Astrocyte (in vitro differentiated cells and primary cell): ENCODE results near the gene NDUFS7. TPM values are rescaled to one million over a fixed set of nuclear protein-coding genes. Genes with fewer than 3 reads are reported as not detected.
A peak's percentile ranks its signal among the peaks of the same experiment; 100 is the strongest.

Experiments
- DNase-seq: peaks from one replicate; pipeline ENCODE4 v3.0.0-alpha.2; 2010; ENCODE audit warnings: low read depth
- FAIRE-seq: peaks from 2 replicates; lab custom pipeline; 2011; peaks lifted over from hg19 to GRCh38; lab: Jason Lieb, UNC
- H2AFZ ChIP-seq: 2 replicates; pipeline ENCODE4 v1.6.0; 2012; ENCODE audit warnings: low read depth, low read length, inconsistent platforms
- H3K27ac ChIP-seq: 2 replicates; pipeline ENCODE4 v1.5.1; 2011; ENCODE audit warnings: low read depth, low read length, inconsistent platforms
- H3K27me3 ChIP-seq: 2 replicates; pipeline ENCODE4 v1.6.0; 2011; ENCODE audit warnings: low read length, inconsistent platforms; ENCODE audit not compliant: insufficient read depth
- H3K36me3 ChIP-seq: 2 replicates; pipeline ENCODE4 v1.5.1; 2011; ENCODE audit warnings: low read length, inconsistent platforms; ENCODE audit not compliant: insufficient read depth
- H3K4me1 ChIP-seq: 2 replicates; pipeline ENCODE4 v1.5.1; 2011; ENCODE audit warnings: low read length, inconsistent platforms; ENCODE audit not compliant: insufficient read depth
- H3K4me2 ChIP-seq: 2 replicates; pipeline ENCODE4 v1.6.0; 2012; ENCODE audit warnings: low read length, inconsistent platforms
- H3K4me3 ChIP-seq: 2 replicates; pipeline ENCODE4 v1.5.1; 2011; ENCODE audit warnings: low read depth, mild to moderate bottlenecking, low read length, inconsistent platforms; ENCODE audit not compliant: insufficient read depth
- H3K79me2 ChIP-seq: 2 replicates; pipeline ENCODE4 v1.6.0; 2012; ENCODE audit warnings: mild to moderate bottlenecking, low read length, inconsistent platforms; ENCODE audit not compliant: insufficient read depth
- H3K9ac ChIP-seq: 2 replicates; pipeline ENCODE4 v1.6.0; 2012; ENCODE audit warnings: mild to moderate bottlenecking, low read length, inconsistent platforms
- H3K9me3 ChIP-seq: 2 replicates; pipeline ENCODE4 v1.5.1; 2012; ENCODE audit warnings: low read depth, mild to moderate bottlenecking, low read length, inconsistent platforms; ENCODE audit not compliant: insufficient read depth
- H4K20me1 ChIP-seq: 2 replicates; pipeline ENCODE4 v1.6.0; 2012; ENCODE audit warnings: low read length, inconsistent platforms; ENCODE audit not compliant: insufficient read depth
- H3K27ac Mint-ChIP-seq: one replicate; pipeline ENCODE4 v1.8.0; 2021; ENCODE audit warnings: mild to moderate bottlenecking, mixed read lengths; ENCODE audit not compliant: unreplicated experiment
- H3K27me3 Mint-ChIP-seq: one replicate; pipeline ENCODE4 v1.8.0; 2021; ENCODE audit warnings: low read depth, mixed read lengths; ENCODE audit not compliant: unreplicated experiment
- H3K36me3 Mint-ChIP-seq: one replicate; pipeline ENCODE4 v1.8.0; 2021; ENCODE audit warnings: low read depth, mixed read lengths; ENCODE audit not compliant: unreplicated experiment
- H3K4me1 Mint-ChIP-seq: one replicate; pipeline ENCODE4 v1.8.0; 2021; ENCODE audit warnings: low read depth, mixed read lengths; ENCODE audit not compliant: unreplicated experiment
- H3K4me3 Mint-ChIP-seq: one replicate; pipeline ENCODE4 v1.8.0; 2021; ENCODE audit warnings: mild to moderate bottlenecking, moderate library complexity, mixed read lengths; ENCODE audit not compliant: unreplicated experiment
- H3K9me3 Mint-ChIP-seq: one replicate; pipeline ENCODE4 v1.8.0; 2021; ENCODE audit warnings: mild to moderate bottlenecking, mixed read lengths; ENCODE audit not compliant: unreplicated experiment
- CTCF ChIP-seq: IDR thresholded peaks from 2 replicates; pipeline ENCODE4 v1.5.1; 2011; ENCODE audit warnings: low read depth, mild to moderate bottlenecking, inconsistent platforms, low read length, moderate library complexity; ENCODE audit not compliant: insufficient read depth
- EZH2 ChIP-seq: IDR thresholded peaks from 2 replicates; pipeline ENCODE4 v1.6.1; 2012; ENCODE audit warnings: mild to moderate bottlenecking, low read length, inconsistent platforms; ENCODE audit not compliant: insufficient read depth
- total RNA-seq: library from RNA; stranded (reverse); gene quantifications from 2 replicates; pipeline ENCODE4 v1.2.1, GENCODE V29; 2021

Gene NDUFS7
- total RNA-seq, 1 donor from 2014 or later = 64.0 TPM

DNA sequence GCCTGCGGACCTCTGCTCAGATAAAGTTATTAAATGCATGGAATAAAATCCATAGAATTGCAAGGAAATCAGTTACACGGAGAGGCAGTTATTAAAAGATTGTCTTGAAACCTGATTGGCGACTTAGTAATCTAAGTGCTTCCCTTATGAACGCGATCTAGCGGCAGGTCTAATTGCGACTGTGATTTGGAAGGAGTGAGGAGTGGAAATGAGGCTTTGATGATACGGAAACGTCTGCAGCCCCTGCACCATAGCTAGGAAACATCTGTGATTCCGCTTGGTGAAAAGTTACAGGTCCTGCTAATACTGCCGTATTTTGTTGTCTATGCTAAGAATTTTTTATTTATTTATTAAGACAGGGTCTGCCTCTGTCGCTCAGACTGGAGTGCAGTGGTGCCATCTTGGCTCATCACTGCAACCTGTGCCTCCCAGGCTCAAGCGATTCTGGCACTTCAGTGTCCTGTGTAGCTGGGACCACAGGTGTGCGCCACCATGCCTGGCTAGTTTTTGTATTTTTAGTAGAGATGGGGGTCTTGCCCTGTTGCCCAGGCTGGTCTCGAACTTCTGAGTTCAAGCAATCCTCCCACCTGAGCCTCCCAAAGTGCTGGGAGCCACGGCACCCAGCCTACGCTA lies 887 bp downstream of the NDUFS7 start:
- H3K4me1 Mint-ChIP-seq = peaks cover 3% of the 10 kb centered on the region
- peaks cover 40% of the 10 kb centered on the region for H3K79me2 ChIP-seq
- TF ChIP-seq CTCF (no peak), EZH2 (no peak)
- H3K4me1 ChIP-seq = peaks cover 6% of the 10 kb centered on the region
- no peak overlapping the region for H3K27ac ChIP-seq
- peak overlapping the region; percentile 94 for H3K4me2 ChIP-seq
- H3K27ac Mint-ChIP-seq = peak overlapping the region; percentile 55
- H3K36me3 ChIP-seq = peaks cover 4% of the 10 kb centered on the region
- peaks cover 3% of the 10 kb centered on the region for H3K36me3 Mint-ChIP-seq
- no peaks in the 10 kb centered on the region for H3K9me3 Mint-ChIP-seq
- peaks cover 35% of the 10 kb centered on the region for H4K20me1 ChIP-seq
- H2AFZ ChIP-seq = peak overlapping the region; percentile 82
- no peak for DNase-seq
- H3K9ac ChIP-seq = peak overlapping the region; percentile 90
- peak overlapping the region; percentile 75 for H3K4me3 ChIP-seq
- no peaks in the 10 kb centered on the region for H3K27me3 ChIP-seq
- H3K4me3 Mint-ChIP-seq = peak overlapping the region; percentile 84
- no peak for FAIRE-seq
- H3K27me3 Mint-ChIP-seq = no peaks in the 10 kb centered on the region
- no peaks in the 10 kb centered on the region for H3K9me3 ChIP-seq

DNA sequence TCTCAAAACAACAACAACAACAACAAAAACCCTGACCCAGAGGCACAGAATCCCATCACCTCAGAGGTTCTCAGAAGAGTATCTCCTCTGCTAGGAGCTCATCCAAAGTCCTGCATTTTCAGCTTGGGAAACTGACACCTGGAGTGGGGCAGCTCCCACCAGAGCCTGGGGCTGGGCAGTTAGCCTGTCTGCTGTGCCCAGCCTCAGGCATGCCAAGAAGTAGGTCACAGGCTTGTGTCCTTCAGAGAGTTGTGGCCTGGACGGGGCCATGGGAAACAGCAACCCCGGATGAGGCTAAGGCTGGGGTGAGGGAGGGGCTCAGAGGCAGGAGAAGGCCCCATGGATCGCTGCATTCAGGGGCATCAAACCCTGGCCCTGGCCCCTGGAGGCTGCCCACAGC lies 2.1 kb downstream of the NDUFS7 start:
- no peak overlapping the region for H3K4me3 ChIP-seq
- H3K4me2 ChIP-seq = no peak overlapping the region
- H3K79me2 ChIP-seq = peaks cover 40% of the 10 kb centered on the region
- peaks cover 6% of the 10 kb centered on the region for H3K4me1 ChIP-seq
- FAIRE-seq (no peak), DNase-seq (no peak)
- H3K9me3 Mint-ChIP-seq = no peaks in the 10 kb centered on the region
- TF ChIP-seq CTCF = no peak
- no peak for TF ChIP-seq EZH2
- H3K27me3 Mint-ChIP-seq = no peaks in the 10 kb centered on the region
- peaks cover 3% of the 10 kb centered on the region for H3K4me1 Mint-ChIP-seq
- no peak overlapping the region for H3K27ac ChIP-seq
- no peaks in the 10 kb centered on the region for H3K9me3 ChIP-seq
- no peak overlapping the region for H2AFZ ChIP-seq
- H3K4me3 Mint-ChIP-seq = no peak overlapping the region
- H3K27me3 ChIP-seq = no peaks in the 10 kb centered on the region
- peaks cover 4% of the 10 kb centered on the region for H3K36me3 ChIP-seq
- H3K27ac Mint-ChIP-seq = no peak overlapping the region
- no peak overlapping the region for H3K9ac ChIP-seq
- peaks cover 3% of the 10 kb centered on the region for H3K36me3 Mint-ChIP-seq
- H4K20me1 ChIP-seq = peaks cover 24% of the 10 kb centered on the region
